NCI-H2171 (cell line): ENCODE results near the gene RYR1.
A peak's percentile ranks its signal among the peaks of the same experiment; 100 is the strongest.
"Not testable (repeated sequence)": the region's sequence is repeated elsewhere in the genome, so short reads cannot be mapped to it uniquely, and the experiment has no call there.

ENCODE experiments used
- DNase-seq: peaks from one replicate; lab custom pipeline; 2025; lab: John Stamatoyannopoulos, UW

Gene RYR1

DNA sequence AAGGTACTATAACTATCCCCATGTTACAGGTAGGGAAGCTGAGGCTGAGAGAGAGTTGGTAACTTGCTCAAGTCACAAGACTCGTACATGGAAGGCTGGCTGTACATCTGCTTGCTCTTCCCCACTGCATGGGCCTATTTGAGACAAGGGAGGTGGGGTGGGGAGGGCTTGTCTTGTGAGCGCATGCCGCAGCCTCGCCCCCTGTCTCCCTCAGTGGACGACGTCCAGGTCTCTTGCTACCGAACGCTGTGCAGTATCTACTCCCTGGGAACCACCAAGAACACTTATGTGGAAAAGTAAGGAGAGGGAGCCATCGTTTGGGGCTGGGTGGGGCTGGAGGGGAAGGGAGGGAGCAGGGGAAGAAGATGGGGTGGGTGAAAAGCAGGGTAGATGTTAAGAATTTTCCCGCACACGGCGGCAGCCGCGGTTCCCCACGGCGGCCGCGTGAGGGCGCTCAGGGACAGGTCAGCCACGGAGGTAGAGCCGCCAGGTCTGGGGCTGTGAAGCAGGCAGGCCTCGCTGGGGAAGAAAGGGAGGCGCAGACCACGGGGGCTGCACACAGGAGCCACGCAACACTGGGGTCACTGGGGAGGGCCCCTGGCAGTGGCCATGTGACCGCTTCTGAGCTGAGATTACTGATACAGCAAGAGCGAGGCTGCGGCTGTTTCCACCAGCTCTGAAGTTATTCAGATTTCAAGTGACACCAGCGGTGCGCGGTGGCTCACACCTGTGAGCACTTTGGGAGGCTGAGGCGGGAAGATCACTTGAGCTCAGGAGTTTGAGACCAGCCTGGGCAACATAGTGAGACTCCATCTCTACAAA lies 81.5 kb downstream of the RYR1 start:
- DNase-seq: peak; percentile 45

DNA sequence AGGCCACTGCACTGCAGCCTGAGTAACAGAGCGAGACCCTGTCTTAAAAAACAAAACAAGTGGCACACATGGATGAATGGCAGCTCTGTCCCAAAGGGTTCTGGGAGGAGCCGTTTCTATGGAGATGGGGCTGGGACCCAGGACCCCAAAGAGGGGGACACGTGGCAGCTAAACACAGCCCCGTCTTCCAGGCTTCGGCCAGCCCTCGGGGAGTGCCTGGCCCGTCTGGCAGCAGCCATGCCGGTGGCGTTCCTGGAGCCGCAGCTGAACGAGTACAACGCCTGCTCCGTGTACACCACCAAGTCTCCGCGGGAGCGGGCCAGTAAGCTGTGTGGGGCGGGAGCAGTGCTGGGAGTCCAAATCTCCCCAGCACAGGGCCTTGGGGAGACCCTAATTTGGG lies 82.4 kb downstream of the RYR1 start:
- no peak for DNase-seq

DNA sequence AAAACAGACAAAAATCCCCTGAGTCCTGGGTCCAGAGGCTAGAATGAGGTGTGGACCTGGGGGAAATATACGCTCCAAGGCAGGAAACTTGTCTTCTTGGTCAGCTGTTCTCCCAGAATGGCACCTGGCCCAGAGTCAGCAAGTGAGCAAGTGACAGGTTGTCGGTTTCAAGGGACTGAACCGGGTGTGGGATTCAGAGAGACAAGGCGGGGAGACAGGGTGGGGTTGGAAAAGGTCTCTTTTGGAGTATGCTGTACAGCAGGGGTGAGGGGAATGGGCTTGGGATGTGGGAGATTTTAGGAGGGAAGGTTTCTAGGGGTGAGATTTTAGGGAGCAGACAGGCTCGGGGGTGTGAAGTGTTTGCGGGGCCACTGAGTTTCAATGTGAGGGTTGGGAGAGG lies 83.3 kb downstream of the RYR1 start:
- DNase-seq: no peak

DNA sequence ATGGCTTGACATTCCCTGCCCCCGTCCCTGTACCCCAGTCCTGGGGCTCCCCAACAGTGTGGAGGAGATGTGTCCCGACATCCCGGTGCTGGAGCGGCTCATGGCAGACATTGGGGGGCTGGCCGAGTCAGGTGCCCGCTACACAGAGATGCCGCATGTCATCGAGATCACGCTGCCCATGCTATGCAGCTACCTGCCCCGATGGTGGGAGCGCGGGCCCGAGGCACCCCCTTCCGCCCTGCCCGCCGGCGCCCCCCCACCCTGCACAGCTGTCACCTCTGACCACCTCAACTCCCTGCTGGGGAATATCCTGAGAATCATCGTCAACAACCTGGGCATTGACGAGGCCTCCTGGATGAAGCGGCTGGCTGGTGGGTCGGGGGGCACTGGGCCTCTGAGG lies 83.8 kb downstream of the RYR1 start:
- no peak for DNase-seq

DNA sequence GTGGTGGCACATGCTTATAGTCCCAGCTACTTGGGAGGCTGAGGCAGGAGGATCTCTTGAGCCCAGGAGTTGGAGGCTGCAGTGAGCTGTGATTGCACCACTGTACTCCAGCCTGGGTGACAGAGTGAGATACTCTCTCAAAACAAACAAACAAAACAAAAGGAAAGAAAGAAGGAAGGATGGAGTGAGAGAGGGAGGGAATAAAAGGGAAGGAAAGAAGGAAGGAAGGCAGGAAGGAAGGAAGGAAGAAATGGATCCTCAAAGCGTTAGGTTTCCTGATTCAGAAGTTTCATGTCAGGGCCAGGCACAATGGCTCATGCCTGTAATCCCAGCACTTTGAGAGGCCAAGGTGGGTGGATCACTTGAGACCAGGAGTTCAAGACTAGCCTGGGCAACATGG lies 84.5 kb downstream of the RYR1 start:
- not testable (repeated sequence) for DNase-seq

DNA sequence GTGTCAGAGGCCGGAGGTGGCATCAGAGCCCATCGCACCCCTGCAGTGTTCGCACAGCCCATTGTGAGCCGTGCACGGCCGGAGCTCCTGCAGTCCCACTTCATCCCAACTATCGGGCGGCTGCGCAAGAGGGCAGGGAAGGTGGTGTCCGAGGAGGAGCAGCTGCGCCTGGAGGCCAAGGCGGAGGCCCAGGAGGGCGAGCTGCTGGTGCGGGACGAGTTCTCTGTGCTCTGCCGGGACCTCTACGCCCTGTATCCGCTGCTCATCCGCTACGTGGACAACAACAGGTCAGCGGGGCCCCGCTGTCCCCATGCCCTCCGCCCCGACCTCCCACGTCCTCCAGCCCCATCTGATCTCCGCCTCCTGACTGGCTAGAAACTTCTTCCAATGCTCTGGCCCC lies 85.7 kb downstream of the RYR1 start:
- no peak for DNase-seq

DNA sequence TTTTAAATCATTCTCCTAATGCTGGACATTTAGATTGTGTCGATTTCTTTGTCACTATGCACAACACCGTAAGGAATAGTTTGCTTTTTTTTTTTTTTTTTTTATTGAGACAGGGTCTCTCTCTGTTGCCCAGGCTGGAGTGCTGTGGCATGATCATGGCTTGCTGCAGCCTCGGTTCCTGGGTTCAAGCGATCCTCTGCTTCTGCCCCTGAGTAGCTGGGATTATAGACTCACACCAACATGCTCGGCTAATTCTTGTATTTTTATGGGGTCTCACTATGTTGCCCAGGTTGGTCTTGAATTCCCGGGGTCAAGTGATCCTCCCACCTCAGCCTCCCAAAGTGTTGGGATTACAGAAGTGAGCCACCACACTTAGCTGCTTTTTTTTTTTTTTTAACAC lies 86.5 kb downstream of the RYR1 start:
- DNase-seq: no peak

DNA sequence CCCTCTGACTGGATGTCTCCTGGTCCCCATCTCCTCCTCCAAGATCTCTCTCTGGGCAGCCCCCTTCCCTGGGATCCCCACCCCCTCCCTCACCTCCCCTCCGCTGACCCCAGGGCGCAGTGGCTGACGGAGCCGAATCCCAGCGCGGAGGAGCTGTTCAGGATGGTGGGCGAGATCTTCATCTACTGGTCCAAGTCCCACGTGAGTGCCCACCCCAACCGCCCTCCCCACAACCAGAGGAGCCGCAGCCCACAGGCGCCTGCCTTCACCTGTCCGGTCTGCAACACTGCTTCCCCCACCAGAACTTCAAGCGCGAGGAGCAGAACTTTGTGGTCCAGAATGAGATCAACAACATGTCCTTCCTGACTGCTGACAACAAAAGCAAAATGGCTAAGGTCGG lies 89.4 kb downstream of the RYR1 start:
- DNase-seq: no peak

DNA sequence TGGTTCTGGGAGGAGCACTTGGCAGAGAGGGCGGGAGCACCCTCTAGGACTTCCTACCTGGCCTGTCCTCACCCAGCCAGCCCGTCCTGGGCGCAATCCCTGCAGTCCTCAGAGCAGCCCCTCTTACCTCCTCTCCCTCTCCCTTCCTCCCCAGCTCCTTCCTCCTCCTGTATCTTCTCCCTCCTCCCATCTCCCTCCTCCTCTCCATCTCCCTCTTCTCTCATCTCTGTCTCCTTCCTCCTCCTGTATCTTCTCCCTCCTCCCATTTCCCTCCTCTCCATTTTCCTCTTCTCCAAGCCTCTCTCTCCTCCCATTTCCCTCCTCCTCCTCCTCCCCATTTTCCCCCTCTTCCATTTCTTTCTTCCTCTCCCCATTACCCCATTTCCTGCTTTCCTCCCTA lies 89.8 kb downstream of the RYR1 start:
- no peak for DNase-seq

DNA sequence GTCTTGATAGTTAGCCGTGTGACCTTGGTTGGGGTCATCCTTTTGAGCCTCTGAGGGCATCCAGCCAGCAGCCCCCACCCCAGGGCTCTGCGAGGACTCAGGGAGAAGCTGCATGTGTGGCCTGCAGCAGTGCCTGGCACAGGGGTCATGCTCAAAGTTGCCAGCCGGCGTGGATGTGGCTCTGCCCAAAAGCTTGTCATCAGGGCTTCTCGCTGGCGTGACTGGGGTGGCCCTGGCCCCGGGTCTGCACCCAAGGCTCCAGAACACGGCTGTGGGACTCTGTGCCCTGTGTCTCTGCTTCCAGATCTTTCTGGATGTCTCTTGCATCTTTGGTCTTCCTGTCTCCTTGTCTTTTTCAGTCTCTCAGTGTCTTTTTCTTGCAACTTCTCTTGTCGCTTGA lies 90.9 kb downstream of the RYR1 start:
- no peak for DNase-seq

DNA sequence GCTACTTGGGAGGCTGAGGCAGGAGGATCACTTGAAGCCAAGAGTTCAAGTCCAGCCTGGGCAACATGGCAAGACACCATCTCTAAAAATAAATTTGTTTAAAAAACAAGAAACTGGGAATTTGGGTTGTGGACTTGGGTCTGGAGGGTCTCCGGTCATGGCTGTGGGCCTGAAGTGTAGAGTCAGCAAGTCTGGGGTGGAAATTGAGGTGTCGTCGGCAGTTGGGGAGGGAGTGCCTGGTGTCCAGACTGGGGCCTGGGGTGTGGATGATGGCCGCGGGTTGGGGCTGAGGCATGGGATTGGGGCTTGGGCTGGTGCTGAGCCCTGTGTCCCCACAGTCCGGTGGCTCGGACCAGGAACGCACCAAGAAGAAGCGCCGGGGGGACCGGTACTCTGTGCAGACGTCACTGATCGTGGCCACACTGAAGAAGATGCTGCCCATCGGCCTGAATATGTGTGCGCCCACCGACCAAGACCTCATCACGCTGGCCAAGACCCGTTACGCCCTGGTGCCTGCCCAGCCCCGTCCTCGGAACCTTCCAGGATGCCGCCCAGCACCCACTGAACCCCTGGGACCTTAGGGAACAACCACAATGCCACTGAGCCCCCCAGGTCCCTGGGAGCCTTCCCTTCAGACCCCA lies 91.6 kb downstream of the RYR1 start:
- DNase-seq: no peak

DNA sequence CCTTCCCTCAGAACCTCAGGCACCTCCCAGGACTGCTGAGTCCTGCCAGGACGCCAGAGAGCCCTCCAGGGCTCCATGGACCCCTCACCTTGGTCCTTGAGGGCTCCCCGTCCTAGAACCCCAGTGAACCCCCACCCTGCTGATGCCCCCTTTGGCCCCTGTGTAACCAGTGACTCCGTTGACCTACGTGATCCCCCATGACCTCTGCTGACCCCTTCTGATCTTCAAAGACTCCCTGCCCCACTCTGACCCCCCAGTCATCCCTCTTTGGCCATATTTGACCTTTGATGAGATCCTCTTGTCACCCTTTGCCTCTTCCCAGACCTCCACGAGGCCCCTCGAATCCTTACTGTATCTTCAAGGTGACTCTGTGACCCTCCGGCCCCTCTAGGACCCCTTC lies 92.9 kb downstream of the RYR1 start:
- no peak for DNase-seq

DNA sequence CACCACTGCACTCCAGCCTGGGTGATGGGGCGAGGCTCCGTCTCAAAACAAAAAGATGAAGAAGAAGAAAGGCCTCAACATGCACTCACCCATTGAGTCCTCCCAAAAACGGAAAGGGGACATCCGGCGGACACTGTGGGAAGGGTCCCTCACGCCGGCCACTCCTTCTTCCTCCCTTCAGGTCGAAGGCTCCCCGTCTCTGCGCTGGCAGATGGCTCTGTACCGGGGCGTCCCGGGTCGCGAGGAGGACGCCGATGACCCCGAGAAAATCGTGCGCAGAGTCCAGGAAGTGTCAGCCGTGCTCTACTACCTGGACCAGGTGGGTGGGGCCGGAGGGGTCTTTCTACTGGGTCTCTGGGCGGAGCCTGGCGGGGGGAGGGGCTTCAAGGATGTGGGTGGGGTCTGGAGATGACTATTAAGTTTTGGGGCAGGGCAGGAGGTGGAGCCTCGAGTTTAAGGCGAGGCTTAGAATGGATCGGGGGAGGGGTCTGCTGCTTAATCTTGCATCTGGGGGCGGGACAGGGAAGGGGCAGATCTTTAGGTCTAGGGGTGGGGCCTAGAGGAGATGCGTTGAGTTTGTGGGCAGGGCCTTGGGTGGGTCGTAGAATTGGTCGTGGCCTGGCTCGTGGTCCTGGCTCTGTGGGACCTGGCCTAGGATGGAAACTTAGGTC lies 94.1 kb downstream of the RYR1 start:
- DNase-seq: no peak

DNA sequence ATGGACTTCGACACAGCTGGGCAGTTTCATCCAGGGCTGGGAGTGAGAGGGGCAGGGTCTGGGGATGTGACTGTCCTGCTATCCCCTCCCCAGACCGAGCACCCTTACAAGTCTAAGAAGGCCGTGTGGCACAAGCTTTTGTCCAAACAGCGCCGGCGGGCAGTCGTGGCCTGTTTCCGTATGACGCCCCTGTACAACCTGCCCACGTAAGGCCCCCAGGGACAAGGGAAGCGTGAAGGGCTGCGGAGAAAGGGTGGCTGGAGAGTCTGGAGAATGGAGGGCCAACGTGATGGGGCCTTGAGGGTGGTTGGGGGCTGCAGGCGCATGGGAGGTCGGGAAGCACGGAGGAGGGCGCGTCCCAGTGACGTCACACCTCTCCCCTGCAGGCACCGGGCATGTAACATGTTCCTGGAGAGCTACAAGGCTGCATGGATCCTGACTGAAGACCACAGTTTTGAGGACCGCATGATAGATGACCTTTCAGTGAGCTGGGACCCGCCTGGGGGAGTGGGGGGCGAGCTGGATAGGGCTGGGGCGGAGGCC lies 94.8 kb downstream of the RYR1 start:
- no peak for DNase-seq

DNA sequence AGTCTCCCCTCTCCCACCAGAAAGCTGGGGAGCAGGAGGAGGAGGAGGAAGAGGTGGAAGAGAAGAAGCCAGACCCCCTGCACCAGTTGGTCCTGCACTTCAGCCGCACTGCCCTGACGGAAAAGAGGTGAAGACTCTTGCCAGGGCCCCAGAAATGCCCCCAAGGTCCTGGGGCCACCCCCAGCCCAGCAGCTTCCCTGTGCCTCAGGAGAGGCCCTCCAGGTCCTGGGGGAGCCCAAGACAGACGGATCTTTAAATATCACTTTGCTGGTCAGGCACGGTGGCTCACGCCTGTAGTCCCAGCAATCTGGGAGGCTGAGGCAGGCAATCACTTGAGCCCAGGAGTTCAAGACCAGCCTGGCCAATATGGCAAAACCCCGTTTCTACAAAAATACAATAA lies 95.4 kb downstream of the RYR1 start:
- DNase-seq: no peak

DNA sequence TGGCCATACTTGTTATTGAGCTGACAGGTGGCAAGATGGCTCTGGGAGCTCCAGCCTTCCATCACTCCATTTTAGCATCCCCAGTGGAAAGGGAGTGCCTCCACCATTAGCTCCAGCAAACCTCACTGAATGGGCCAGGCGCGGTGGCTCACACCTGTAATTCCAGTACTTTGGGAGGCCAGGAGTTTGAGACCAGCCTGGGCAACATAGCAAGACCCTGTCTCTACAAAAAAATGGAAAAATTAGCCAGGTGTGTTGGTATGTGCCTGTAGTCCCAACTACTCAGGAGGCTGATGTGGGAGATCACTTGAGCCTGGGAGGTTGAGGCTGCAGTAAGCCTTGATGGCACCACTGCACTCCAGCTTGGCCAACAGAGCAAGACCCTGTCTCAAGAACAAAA lies 98.0 kb downstream of the RYR1 start:
- no peak for DNase-seq

DNA sequence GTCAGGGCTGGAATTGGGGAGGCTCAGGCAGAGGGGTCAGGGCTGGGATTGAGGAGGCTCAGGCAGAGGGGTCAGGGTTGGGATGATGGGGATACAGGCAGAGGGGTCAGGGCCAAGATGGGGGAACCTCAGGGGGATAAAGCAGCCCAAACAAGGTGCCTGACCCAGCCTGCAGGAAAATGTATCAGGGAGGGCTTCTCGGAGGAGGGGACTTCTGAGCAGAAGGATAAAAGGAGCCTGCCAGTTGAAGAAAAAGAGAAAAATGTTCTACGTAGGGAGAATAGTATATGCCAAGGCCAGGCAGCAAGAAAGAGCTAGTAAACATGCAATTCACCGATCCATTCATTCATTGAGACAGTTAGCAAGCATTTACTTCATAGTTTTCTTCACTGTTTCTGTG lies 99.4 kb downstream of the RYR1 start:
- DNase-seq: no peak

DNA sequence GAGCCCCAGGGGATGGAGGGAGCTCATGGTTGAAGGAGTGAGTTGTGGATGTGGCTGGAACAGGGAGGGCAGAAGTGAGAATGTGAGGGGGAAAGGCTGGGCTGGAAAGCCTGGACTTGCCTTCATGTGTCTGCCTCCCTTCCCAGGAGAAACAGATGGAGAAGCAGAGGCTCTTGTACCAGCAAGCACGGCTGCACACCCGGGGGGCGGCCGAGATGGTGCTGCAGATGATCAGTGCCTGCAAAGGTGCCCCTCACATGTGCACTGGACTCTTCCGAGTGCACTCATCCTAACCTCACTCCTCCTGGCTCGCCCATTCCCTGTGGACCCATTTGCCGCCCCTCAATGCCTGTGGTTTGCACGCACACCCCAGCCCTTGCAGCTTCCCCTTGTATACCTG lies 101.1 kb downstream of the RYR1 start:
- no peak for DNase-seq

DNA sequence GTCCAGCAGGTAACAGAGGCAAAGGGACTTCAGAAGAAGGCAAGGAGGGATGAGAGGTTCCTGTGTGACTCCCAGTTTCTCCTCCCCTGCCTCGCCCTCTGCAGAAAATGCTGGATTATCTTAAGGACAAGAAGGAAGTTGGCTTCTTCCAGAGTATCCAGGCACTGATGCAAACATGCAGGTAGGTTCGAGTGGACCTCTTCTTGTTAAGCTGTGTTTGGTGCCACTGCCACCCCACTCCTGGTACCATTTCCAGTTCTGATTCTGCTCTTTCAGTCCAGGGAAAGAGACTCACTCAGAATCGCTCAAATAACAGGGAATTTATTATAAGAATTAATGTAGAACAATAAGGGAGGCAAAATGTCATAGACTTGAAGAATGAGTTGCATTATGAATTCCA lies 101.7 kb downstream of the RYR1 start:
- DNase-seq: no peak

DNA sequence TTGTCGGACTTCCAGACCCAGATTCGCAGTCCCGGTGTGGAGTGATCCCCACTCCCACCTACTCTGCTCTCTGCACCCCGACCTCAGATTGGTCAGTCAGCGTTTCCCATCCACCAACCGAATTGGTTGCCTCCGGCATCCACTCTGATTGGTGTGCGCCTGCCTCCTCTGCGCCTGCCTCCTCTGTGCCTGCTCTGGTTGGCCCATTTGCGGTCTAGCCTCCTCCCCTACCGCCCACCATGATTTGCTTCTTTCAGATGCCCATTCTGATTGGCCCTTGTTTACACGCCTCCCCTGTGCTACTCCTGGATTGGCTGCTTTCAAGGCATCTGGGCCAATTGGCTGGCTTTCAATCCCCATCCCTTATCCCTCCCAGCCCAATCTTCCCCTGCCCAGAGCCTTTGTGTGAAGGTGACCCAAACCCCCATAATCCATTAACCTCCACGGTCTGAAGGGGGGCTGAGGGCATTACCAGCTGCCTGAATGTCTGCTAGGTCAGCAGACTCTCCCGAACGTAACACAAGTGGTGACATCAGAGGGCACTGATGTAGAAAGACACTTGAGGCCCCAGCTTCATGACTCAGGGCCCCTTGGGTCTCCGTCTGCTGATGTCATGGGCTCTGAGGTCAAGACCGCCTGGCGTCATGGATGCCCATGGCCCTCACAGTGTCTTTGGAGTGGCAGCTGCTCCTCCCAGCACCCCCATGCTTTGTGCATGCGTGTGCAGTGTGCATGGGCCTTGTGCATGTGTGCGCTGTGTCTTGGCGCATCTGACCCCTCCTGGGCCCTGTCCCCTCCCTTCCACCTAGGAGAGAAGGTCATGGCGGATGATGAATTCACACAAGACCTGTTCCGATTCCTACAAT lies 103.8 kb downstream of the RYR1 start:
- no peak for DNase-seq

DNA sequence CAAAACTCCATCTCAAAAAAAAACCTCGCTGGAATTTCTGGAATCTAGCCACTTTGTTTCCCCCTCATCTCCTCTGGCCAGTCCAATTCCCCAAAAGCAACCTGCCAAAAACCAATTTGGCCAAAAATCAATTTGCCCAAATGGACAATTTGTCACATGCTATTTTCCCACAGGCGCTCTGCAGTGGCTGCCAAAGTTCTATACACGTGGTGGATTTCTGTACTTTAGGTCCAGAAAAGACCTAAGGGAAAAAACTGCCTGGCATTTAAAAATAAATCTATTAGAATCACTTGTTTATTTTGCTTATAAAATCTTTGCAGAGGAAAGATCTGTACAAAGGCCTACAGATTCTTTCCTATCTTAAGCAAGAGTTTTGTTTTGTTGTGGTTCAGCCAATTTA lies 104.9 kb downstream of the RYR1 start:
- no peak for DNase-seq
